ENCODE data around the gene SMYD2. TPM values are rescaled to one million over a fixed set of nuclear protein-coding genes. Genes with fewer than 3 reads are reported as not detected.

Gene SMYD2
- total RNA-seq, 1 donor from 2014 or later = 445 TPM

DNA sequence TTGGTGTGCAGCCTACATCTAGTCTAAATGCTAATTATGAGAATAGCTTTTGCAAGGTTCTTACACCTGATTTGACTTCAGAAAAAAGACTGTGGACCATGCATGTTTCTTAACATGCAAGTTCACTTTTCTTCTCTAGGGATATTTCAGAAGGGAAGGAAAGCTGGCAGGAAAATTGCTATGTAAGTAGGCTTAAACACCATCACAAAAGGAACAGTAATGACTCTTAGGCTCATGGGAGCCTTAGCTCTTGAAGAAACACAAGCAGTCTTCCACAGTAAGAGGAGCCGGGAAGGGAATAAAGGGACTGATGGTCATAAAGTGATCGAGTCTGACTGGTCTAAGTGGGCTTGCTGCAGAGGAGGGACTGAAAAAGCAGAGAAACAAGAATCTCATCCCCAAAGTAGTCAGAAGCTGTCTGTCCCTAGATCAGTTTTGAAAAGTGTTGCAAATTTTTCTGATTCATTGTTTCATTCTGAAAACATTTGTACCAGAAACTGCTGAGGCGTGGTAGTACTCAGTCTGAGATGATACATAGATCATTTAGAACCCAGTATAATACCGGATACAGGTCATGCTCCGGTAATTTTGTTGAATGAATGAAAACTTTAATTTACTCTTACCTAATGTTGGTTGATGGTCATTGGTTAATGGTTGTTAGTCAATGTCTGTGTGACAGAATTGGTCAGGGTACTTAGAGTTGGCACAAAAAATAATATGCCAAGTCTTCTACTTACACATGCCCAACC is 40.9 kb downstream of the SMYD2 start:
- DNase-seq (ENCODE audit: low spot score) = no peak

DNA sequence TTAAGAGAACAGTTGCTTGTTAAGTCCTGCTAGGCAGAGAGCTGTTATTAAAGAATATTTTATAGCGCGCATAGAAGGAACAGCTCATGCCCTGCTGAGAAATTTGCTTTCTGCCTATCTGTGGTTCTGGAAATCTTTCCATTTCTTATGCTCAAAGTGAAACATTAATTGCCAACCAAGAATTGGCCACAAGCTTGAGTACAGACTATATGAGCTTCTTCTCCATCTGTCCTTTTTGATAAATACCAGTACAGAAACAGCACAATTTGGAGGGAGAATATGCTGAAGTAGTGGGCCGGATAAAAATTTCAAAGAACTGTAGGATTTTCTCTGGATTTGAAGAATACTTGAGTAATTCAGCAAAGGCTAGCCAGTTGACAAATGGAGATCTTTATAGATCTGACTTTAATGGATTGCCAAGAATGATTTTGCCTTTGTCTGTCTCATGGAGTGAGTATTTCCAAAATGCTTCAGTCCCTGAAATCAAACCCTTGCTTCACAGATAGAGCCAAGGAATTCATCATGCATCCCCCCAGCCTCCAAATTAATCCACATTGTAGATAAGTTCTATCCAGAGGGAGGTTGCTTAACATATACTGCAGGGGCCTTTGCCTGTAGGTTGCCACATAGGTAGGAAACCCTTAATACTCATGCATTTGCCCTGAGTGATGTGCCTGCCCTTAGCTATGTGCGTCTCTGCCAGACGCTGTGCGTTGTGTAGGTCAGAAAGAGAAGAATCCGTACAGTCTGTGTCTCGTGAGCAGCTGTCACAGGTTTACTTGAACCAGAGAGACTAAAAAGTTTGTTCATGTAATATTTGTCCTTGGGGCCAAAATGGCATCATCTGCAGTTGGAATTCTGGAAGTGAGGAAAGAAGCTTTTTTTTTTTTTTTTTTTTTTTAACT is 44.2 kb downstream of the SMYD2 start:
- no peak for DNase-seq (ENCODE audit: low spot score)
- intact Hi-C loops (cut with DNase I) = no loop called here

More for the DNA sequence above, 40.9 kb downstream of the SMYD2 start:
- intact Hi-C loops (cut with DNase I) = no loop called here

DNA sequence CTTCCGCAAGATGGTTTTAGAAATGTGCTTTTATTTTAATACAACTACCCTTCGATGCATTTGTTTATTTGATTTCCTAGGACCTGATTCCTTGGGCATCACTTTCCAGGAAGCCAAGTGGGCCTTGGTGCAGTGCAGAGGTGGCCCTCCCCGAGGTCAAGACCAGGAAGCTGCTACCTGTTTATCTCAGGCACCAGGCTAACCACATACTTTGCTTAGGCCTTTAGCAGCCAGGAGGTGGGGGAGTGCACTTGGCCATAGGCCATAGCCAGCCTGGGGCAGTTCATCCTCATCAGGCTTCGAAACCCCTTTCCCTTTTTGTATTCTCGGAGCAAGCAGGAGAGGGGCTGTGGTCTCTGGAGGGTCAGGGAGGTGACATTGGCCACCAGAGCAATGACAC is 45.4 kb downstream of the SMYD2 start:
- intact Hi-C loops (cut with DNase I) = no loop called here
- no peak for DNase-seq (ENCODE audit: low spot score)

DNA sequence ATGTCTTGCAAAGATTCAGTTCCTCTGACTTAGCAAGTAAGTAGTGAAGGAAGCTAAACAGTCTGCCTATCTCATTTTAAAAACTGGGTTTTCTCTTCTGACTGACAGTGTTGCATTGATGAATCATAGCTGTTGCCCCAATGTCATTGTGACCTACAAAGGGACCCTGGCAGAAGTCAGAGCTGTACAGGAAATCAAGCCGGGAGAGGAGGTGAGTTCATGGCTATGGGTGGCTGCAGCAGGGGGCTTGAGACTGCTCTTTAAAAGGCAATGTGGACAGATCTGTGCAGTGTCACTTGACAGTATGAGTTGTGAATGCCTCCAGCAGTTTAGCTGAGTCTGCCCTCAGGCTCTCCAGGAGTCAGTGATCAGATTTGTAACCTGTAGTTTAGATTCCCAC is 46.6 kb downstream of the SMYD2 start:
- no peak for DNase-seq (ENCODE audit: low spot score)
- intact Hi-C loops (cut with DNase I) = no loop called here

DNA sequence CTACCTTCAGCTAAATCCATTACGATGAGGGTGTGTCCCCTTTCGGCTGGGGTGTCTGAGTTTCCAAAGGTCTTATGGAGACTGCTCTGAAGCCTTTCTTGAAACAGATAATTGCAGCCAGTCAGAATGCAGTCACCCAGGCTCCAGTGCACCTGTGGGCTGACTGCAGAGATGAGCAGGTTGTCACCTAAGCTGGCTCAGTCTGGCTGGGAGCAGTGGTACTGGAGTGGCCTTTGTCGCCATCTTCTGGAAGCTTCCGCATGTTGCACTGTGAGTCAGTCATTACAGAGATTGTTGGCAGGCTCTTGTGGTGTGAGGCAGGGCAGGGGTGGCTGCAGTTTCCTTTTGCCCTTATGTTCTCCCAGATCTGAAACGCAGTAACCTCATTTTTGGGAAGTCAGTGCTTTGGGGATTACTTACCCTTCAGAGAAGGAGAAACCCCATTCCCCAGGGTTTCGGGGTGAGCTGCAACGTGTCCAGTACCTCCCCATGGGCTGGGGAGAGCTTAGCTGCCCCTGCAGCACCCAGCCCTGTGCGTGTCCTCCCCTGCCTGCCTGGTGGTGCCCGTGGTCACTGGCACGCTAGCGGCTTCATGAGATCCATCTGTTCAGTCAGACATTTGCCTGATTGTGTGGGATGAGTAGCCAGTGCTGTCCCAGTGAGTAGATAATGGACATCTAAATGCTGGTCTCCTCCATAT is 48.0 kb downstream of the SMYD2 start:
- DNase-seq (ENCODE audit: low spot score) = peak; percentile 89
- intact Hi-C loops (cut with DNase I) = loop anchor here (1.0 to 2.0 kb wide), 3 partner anchors 58 to 115 kb away; no protein-coding TSS in a partner anchor

DNA sequence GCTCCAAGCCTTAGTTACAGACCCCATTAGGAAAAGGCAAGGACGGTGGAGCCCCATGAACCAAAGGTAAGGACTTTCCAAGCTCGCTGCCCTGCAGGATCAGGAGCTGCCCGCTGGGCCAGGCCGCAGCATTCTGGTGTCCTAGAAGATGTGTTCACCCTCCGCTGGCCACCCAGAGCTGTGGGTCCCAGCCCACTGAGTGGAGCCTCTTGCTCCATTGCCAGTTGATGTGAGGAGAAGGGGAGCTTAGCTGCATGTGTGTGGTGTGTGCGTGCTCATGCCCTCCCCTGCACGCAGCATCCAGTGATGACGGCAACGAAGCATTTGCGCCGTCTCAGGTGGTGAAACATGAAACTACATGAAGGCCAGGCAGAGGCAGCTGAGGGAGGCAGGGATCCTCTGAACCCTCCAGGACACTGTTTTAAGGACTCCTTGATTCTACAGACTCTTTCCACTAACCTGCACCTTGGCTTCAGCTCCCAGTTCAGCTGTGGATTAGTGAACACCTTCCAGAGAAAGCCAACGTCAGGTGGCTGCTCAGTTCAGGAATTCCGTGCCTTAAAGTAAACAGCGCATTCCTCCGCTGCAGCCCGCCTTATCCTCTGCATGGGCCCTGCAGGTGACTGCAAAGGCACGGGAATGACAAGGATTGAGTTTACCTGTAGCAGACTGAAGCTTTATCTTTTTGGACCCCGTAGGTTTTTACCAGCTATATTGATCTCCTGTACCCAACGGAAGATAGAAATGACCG is 48.7 kb downstream of the SMYD2 start:
- no peak for DNase-seq (ENCODE audit: low spot score)
- intact Hi-C loops (cut with DNase I) = loop anchor here (1.0 to 5.0 kb wide), 4 partner anchors 43 to 223 kb away; partner anchors contain the start of gene PTPN14

DNA sequence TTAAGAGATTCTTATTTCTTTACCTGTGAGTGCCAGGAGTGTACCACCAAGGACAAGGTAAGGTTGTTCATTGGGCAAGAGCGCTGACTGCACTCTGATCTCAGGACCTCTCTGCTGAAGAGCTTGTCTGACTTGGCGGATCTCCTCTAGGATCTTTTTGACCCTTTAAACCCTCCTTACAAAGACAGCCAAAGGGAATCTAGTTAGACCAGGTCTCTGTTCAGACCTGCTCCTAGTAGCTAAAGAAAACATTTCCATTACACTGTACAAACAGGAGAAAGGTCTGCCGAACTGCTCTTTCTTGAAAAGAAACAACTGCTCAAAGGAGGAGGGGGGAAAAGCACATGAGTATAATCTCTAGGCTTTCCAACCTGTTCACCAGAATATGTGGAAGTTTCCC is 49.3 kb downstream of the SMYD2 start:
- no peak for DNase-seq (ENCODE audit: low spot score)
- intact Hi-C loops (cut with DNase I) = loop anchor here (5.0 kb wide), 2 partner anchors 42 to 222 kb away; partner anchors contain the start of gene PTPN14

DNA sequence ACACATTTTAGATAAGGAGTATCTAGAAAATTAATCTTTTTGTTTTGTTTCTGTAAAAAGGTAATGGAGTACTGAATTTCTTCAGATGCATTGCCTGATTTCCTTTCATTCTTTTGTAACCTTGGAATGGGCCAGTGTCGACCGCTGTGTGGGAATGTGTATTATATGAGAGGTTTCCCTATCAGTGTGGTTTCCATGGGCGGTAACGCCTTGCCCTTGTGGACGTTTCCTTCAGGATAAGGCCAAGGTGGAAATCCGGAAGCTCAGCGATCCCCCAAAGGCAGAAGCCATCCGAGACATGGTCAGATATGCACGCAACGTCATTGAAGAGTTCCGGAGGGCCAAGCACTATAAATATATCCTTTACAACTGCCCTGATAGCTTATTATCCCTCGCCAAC is 49.8 kb downstream of the SMYD2 start:
- no peak for DNase-seq (ENCODE audit: low spot score)

DNA sequence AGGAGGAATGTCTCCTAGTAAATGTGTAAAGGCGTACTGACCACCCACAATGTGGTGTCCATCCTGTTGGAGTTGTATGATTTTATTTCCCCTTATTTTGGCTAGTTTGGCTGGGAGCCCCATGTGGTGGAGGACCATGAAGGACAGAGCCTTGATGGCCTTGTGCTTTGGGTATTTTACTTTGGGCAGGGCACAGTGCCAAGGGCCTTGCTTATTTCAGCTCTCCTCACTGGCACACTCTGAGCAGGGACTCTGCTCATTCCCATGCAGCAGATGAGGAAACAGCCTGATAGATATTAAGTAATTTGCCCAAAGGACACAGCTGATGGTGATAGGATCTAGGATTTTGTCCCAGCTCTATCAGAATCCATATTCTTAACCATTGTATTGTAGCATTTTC is 50.2 kb downstream of the SMYD2 start:
- DNase-seq (ENCODE audit: low spot score) = no peak
- intact Hi-C loops (cut with DNase I) = loop anchor here (1.0 to 5.0 kb wide), 3 partner anchors 41 to 254 kb away; partner anchors contain the start of gene PTPN14

More for the DNA sequence above, 49.8 kb downstream of the SMYD2 start:
- intact Hi-C loops (cut with DNase I) = loop anchor here (1.0 to 5.0 kb wide), 3 partner anchors 42 to 255 kb away; partner anchors contain the start of gene PTPN14

DNA sequence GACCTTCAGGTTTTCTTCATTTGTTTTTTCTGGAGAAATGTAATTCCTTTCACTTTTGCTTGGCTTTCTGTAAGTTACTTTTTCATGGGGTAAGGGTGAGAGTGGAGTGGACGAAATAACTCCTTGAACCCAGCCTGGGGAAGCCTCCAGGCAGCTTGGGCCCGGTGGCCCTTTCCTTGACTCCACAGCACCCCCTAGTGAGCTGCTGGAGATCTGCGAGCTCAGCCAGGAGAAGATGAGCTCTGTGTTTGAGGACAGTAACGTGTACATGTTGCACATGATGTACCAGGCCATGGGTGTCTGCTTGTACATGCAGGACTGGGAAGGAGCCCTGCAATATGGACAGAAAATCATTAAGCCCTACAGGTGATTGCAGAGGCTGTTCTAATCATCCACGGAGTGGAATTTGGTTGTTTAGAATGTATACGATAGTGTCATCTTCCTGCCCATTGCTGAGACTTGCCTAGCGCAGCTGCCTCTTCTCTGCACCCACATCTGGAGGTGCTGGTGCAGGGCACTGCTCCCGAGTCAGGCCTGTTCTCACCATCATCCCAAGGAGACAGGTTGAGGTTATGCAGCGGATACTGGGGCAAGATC is 51.0 kb downstream of the SMYD2 start:
- intact Hi-C loops (cut with DNase I) = loop anchor here (1.0 to 5.0 kb wide), 3 partner anchors 40 to 253 kb away; partner anchors contain the start of gene PTPN14
- no peak for DNase-seq (ENCODE audit: low spot score)

DNA sequence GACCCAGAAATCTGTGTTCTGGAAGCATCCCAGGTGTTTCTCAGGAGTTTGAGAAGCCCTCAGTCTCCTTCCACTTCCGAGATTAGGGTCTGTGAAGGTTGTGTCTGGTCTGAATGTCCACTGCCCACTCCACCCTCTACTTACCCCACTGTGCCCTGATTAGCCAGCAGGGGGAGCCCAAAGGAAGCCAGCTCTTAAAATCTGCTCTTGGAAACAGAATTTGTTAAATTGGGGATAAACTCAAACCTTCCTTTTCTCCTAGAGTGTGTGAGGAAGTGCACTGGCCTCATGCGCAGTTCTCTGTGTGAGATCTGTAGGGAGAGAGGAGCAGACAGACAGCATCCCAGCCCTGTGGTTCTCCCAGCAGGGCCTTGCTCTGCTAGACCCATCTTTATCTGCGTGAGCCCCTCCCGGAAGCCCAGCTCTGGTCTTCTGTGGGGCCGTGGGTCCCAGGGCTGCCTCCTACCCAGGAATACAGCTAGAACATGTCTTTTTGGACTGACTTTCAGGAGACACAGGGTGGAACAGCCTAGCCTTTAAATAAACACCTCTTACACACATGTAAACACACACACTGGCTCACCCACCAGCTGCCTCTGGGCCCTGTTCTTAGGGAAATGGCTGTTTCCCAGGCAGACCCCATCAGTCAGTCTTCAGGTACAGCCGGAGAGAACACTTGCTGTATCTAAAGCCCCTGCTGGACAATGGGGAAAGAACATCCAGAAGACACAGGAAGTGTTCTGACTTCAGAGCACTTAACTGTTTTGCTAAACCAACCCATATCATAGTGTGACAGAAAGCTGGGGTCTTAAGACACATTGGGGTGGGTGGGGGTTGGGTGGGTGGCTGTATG is 52.2 kb downstream of the SMYD2 start:
- intact Hi-C loops (cut with DNase I) = loop anchor here (5.0 kb wide), 2 partner anchors 39 to 219 kb away; partner anchors contain the start of gene PTPN14
- no peak for DNase-seq (ENCODE audit: low spot score)

DNA sequence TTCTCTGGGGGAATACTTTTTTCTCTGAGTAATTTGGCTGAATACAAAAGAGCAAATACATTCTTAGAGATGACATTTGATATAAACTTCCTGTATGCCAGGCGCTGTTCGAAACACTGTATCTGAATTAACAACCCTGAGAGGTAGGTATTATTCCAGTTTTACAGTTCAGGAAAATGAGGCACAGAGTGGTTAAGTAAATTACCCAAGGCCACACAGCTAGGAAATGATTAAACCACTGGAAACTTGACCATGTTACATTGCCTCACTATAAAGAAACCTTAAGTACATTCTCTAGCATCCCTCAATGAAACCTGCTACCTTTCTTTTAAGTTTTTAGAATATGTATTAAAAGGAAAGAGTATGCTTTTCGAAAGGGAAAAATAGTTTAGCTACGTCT is 54.6 kb downstream of the SMYD2 start:
- intact Hi-C loops (cut with DNase I) = no loop called here
- DNase-seq (ENCODE audit: low spot score) = no peak

DNA sequence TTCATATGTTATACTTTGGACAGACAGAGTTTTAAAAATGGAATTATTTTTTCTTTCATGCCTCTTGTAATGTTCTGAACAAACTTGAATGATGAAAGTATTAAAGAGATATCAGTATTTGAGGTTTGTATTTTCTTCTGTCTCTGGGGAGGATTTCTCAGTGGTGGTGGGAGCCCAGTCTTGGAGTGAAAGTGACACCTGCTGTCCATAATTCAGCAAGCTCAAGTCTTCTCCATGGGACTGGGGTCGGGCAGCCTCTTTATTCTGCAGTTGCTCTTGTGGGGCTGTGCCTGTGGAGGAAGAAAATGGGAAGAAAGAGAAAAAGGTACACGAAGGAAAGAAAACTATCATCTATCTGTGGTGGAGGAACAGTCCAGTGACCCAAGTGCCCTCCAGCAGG is 56.1 kb downstream of the SMYD2 start:
- DNase-seq (ENCODE audit: low spot score) = no peak
- intact Hi-C loops (cut with DNase I) = no loop called here

DNA sequence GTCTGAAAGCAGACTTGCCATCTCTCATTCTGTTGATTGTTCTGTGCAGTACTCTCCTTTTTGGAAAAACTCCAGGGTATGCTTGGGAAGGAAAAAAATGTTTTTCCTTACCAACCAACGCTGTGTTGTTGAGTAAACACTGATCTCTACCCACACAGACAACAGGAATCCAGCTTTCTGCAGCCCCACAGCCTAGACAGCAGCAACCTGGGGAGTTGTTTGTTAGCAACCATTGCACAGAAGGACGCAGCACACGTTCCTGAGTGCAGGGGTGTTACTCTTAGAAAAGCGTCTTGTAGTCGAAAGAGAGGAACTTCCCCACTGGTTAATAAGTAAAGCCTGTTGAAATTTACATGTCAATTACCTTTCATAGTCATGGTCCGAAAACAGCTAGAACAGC is 56.6 kb downstream of the SMYD2 start:
- intact Hi-C loops (cut with DNase I) = no loop called here
- DNase-seq (ENCODE audit: low spot score) = no peak

DNA sequence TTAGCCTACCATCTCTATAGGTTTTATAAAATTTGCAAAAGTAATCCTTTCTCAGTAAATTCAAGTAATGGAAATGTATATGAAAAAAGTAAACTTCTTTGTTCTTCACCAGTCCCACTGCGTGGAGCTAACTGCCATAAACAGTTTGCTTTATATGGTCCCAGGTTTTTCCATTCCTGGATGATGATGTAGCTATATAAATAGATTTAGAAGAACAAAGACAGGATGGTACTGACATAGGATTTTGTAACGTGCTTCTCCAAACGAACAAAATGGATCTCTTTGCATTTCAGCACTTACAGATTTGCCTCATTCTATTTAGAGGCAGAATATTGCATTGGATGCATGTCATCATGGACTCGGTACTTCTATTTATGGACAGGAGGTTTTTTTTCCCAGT is 57.3 kb downstream of the SMYD2 start:
- intact Hi-C loops (cut with DNase I) = no loop called here
- no peak for DNase-seq (ENCODE audit: low spot score)

DNA sequence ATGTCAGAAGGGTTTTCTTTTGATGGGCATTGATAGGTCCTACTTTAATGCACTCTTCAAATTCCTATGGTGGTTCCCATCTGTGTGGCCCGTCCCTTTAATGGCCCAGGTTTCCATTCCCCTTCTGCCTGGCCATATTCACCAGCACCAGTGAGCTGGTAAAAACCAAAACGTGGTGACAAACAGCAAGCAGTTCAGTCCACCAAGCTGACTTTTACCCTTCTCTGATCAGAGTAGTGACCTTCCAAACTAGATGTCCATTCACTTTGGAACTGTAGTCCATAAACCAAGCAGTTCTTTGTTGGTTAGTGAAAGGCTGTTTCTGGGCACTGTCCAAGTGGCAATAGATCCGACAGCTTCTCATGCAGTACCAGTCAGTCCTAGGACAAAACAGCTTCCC is 60.5 kb downstream of the SMYD2 start:
- intact Hi-C loops (cut with DNase I) = no loop called here
- no peak for DNase-seq (ENCODE audit: low spot score)

DNA sequence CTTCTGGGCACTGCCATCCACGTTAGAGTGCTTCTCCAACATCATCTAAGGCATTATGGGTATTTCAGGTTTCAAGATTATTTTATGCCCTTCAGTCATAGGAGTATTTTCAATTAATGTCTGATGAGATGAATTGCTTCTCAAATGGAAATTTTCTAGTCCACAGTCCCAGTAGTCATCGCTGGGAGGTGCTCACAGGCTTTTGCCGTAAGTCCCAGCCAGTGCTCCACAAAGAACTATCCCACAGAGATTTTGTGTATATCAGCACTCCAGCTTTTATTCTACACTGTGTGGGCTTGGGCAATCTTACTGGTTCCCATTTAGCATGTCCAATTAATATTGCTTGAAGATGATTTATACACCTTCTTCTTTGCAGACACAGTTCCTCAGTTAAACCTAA is 61.0 kb downstream of the SMYD2 start:
- intact Hi-C loops (cut with DNase I) = no loop called here
- no peak for DNase-seq (ENCODE audit: low spot score)

DNA sequence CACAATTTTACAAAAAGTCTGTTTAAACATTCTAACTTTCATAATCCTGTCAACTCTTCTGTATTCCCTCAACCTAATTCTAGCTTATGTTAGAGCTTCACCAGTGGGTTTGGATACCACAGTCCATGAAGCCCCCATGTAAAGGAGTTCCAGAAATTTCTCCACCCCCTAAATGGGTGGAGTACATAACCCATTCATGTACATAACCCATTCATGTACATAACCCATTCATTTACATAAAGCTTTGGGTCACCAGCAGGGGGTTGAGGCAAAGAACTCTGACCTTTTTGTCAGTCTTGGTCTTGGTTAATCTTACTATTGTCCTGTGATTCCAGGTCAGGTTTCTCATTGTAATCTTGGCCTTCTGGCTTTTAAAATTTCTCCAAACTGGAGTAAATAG is 61.6 kb downstream of the SMYD2 start:
- intact Hi-C loops (cut with DNase I) = no loop called here
- no peak for DNase-seq (ENCODE audit: low spot score)
